Activated B cell treated with CpG ODN at 0.5 μM for 24 hours (primary cell): ENCODE results near the gene CCNY. TPM values are rescaled to one million over a fixed set of nuclear protein-coding genes. Genes with fewer than 3 reads are reported as not detected.

Source experiments
- ATAC-seq: fragments of 200-7000 bp; cut with Tn5 transposase; one replicate; pipeline ENCODE4 v1.10.0; 2021; ENCODE audit warnings: low read depth, mild to moderate bottlenecking, moderate library complexity
- CTCF ChIA-PET: fragments of 350-600 bp; sonication (Branson Sonifier 250); formaldehyde crosslinking; loops from one replicate; lab custom pipeline; 2021; ENCODE audit warnings: antibody characterized with exemption; lab: Charles Lee
- POLR2A ChIA-PET: fragments of 350-600 bp; sonication (Branson Sonifier 250); formaldehyde crosslinking; loops from one replicate; lab custom pipeline; 2021; ENCODE audit warnings: antibody characterized with exemption; lab: Charles Lee
- DNase-seq: peaks from one replicate; pipeline ENCODE4 v3.0.0; 2022
- H3K27ac Mint-ChIP-seq: one replicate; pipeline ENCODE4 v1.8.0; 2020; ENCODE audit warnings: mixed read lengths
- H3K27me3 Mint-ChIP-seq: one replicate; pipeline ENCODE4 v1.8.0; 2021; ENCODE audit warnings: mixed read lengths
- H3K36me3 Mint-ChIP-seq: one replicate; pipeline ENCODE4 v1.8.0; 2021; ENCODE audit warnings: low read depth, mixed read lengths
- H3K4me1 Mint-ChIP-seq: one replicate; pipeline ENCODE4 v1.8.0; 2021; ENCODE audit warnings: mixed read lengths
- H3K4me3 Mint-ChIP-seq: one replicate; pipeline ENCODE4 v1.8.0; 2020; ENCODE audit warnings: mild to moderate bottlenecking, mixed read lengths
- H3K9me3 Mint-ChIP-seq: one replicate; pipeline ENCODE4 v1.8.0; 2020; ENCODE audit warnings: mixed read lengths
- CTCF ChIP-seq: fragments of 200-600 bp; IDR thresholded peaks from one replicate; pipeline ENCODE4 v1.8.0; 2022; ENCODE audit warnings: antibody characterized with exemption, mild to moderate bottlenecking
- intact Hi-C: fragments of 100-400 bp; cut with micrococcal nuclease; formaldehyde crosslinking; loops from one replicate; pipeline ENCODE4 v1.15.1; 2024
- total RNA-seq: library from RNA; stranded (reverse); gene quantifications from 2 replicates; pipeline ENCODE4 v1.2.3, GENCODE V29; 2022

The CCNY gene
- total RNA-seq, 1 donor from 2014 or later, result 69.2 TPM

DNA sequence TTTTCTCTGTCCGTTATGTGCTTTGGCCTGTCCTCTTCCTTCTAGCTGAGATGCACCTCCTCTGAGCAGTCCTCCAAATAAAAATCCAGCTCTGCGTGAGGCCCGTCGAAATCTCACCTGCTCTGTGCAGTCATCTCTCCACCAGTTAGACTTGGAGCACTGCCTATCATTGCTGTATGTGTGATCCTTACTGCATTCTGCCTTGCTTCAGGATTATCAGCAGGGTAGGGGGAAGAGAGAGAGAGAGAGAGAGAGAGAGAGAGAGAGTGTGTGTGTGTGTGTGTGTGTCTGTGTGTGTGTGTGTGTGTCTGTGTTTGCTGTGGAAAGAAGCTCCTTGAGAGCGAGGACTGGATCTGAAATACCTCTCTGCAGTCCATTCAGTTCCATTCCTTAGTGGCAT is 129.4 kb downstream of the CCNY start:
- CTCF ChIA-PET, result no interaction called here
- DNase-seq, result no peak
- no peak overlapping the region for H3K4me3 Mint-ChIP-seq
- ATAC-seq, result no peak
- intact Hi-C loops, result no loop called here
- H3K9me3 Mint-ChIP-seq, result no peaks in the 10 kb centered on the region
- H3K27me3 Mint-ChIP-seq, result no peaks in the 10 kb centered on the region
- POLR2A ChIA-PET, result interaction anchor here (0.6 kb wide), 1 partner anchor 33 kb away, joined by 4 read pairs; no protein-coding TSS in a partner anchor
- peaks cover 27% of the 10 kb centered on the region for H3K4me1 Mint-ChIP-seq
- H3K36me3 Mint-ChIP-seq, result no peaks in the 10 kb centered on the region
- no peak overlapping the region for H3K27ac Mint-ChIP-seq
- no peak for TF ChIP-seq CTCF

DNA sequence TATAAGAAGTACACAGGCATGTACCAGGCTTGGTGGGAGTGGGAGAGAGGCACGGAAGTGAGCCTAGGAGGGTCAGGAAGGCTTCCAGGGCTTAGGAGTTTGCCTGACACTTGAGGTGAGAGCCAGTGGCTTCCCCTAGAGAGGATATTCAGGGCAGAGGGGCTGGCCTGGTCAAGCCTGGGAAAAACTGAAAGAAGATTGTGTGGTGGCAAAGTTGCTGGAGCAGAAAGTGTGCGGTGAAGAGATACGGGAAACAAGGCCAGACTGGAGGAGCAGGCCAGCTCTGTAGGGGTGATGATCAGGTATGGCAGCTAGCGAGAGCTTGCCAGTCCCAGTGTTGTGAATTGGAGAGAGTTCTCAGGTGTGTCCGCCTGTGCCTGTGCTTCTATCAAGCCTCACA is 129.9 kb downstream of the CCNY start:
- intact Hi-C loops, result no loop called here
- H3K9me3 Mint-ChIP-seq, result no peaks in the 10 kb centered on the region
- ChIA-PET POLR2A (interaction anchor here (0.6 kb wide), 1 partner anchor 33 kb away, joined by 4 read pairs; no protein-coding TSS in a partner anchor), CTCF (no interaction called here)
- peaks cover 28% of the 10 kb centered on the region for H3K4me1 Mint-ChIP-seq
- no peak for TF ChIP-seq CTCF
- H3K27me3 Mint-ChIP-seq, result no peaks in the 10 kb centered on the region
- no peak for ATAC-seq
- no peak for DNase-seq
- no peaks in the 10 kb centered on the region for H3K36me3 Mint-ChIP-seq
- H3K4me3 Mint-ChIP-seq, result no peak overlapping the region
- H3K27ac Mint-ChIP-seq, result no peak overlapping the region

DNA sequence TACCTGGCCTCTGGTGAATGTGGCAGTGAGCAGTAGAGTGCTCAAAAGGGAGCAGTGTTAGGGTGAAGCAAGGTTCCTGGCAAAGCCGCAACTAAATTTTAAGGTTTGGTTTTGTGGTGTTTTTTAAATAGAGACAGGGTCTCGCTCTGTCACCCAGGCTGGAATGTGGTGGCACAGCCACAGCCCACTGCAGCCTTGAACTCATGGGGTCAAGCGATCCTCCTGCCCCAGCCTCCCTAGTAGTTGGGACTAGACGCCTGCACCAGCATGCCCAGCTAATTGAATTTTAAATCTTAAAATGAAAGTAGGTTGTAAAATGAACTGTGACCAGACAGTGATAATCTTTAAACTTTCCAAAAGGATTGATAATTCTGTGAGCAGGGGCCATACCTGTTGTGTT is 130.4 kb downstream of the CCNY start:
- H3K36me3 Mint-ChIP-seq, result no peaks in the 10 kb centered on the region
- H3K27me3 Mint-ChIP-seq, result no peaks in the 10 kb centered on the region
- CTCF ChIA-PET, result no interaction called here
- no peaks in the 10 kb centered on the region for H3K9me3 Mint-ChIP-seq
- intact Hi-C loops, result no loop called here
- TF ChIP-seq CTCF, result no peak
- no peak overlapping the region for H3K27ac Mint-ChIP-seq
- POLR2A ChIA-PET, result no interaction called here
- no peak for DNase-seq
- no peak for ATAC-seq
- peaks cover 27% of the 10 kb centered on the region for H3K4me1 Mint-ChIP-seq
- no peak overlapping the region for H3K4me3 Mint-ChIP-seq

- no peaks in the 10 kb centered on the region for H3K9me3 Mint-ChIP-seq
- no peaks in the 10 kb centered on the region for H3K27me3 Mint-ChIP-seq
- POLR2A ChIA-PET, result no interaction called here
- H3K4me3 Mint-ChIP-seq, result no peak overlapping the region
- DNase-seq (no peak), ATAC-seq (no peak)
- TF ChIP-seq CTCF, result no peak
- no peak overlapping the region for H3K27ac Mint-ChIP-seq
- CTCF ChIA-PET, result no interaction called here
- intact Hi-C loops, result no loop called here
- no peaks in the 10 kb centered on the region for H3K36me3 Mint-ChIP-seq
- H3K4me1 Mint-ChIP-seq, result peaks cover 24% of the 10 kb centered on the region
These were observed 130.9 kb downstream of the CCNY start for GRCh38 chr10:35467186-35467585.

DNA sequence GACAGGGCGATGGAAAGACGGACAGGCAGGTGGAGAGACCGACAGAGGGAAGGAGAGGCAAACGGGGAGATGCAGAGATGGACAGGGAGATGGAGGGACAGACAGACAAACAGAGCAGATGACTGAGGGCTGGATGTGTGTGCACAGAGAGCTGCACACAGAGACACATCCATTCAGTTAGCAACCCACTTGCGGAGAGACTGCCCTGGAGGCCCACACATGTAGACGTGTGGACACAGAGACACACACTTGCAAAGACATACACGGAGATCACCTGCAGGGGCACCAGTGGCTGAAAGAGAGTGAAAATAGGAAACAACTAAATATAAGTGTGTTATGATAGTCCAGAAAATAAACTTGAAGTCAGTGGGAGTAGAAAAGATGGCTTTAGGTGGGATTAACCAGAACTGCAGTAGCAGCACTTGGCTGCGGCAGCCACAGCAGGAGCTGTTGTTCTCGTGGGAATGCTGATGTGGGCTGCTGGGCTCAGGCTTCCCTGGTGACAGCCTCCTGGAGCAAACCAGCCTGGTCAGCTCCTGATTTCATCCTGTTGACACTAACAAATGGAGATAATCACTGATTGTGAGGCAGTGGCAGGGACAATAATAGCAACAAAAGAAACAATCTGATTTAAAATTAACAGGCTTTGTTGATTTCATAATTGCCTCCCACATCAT is 134.1 kb downstream of the CCNY start:
- intact Hi-C loops, result no loop called here
- TF ChIP-seq CTCF, result no peak
- ChIA-PET CTCF (no interaction called here), POLR2A (no interaction called here)
- ATAC-seq (no peak), DNase-seq (no peak)
- Mint-ChIP-seq H3K27me3 (no peaks in the 10 kb centered on the region), H3K36me3 (peaks cover 2% of the 10 kb centered on the region), H3K4me1 (peaks cover 24% of the 10 kb centered on the region), H3K9me3 (no peaks in the 10 kb centered on the region), H3K27ac (no peak overlapping the region), H3K4me3 (no peak overlapping the region)
